K562 (cell line): ENCODE data around the gene LMNTD2. TPM values are rescaled to one million over a fixed set of nuclear protein-coding genes. Genes with fewer than 3 reads are reported as not detected.
A peak's percentile ranks its signal among the peaks of the same experiment; 100 is the strongest.

Source experiments
- ATAC-seq: fragments of 200-7000 bp; cut with Tn5 transposase; 3 replicates; pipeline ENCODE4 v1.9.1; 2020; ENCODE audit warnings: moderate library complexity
- BruUV-seq: library from RNA; stranded (reverse); fragments of 400-500 nt; replicated peaks from 2 replicates; lab custom pipeline; 2021; lab: Mats Ljungman, UMichigan
- CTCF ChIA-PET: fragments of 300-600 bp; formaldehyde crosslinking; extraction: SDS; loops from one replicate; lab custom pipeline; 2021; ENCODE audit warnings: low intra/inter-chr PET ratio; lab: Yijun Ruan, JAX
- POLR2A ChIA-PET: fragments of 300-600, 350-650 bp; sonication (Branson Sonifier 250); formaldehyde crosslinking; extraction: SDS; loops from one replicate; lab custom pipeline; 2021; ENCODE audit warnings: antibody characterized with exemption, inconsistent platforms; lab: Yijun Ruan, JAX
- DNase-seq, 4 experiments: peaks; one replicate each; pipeline versions ENCODE4 v3.0.0 to v3.0.0-alpha.2; 2011 to 2018; ENCODE audit warnings: low spot score in 3 of 4, mixed read lengths in 3 of 4; ENCODE audit errors: extremely low read depth in 1 of 4
- FAIRE-seq: peaks from 2 replicates; lab custom pipeline; 2011; peaks lifted over from hg19 to GRCh38; lab: Jason Lieb, UNC
- H2AFZ ChIP-seq: 2 replicates; pipeline ENCODE4 v1.6.0; 2011; ENCODE audit warnings: low read depth, low read length, control low read depth, inconsistent platforms
- H3K27ac ChIP-seq: fragments of 200-600 bp; 3 replicates; pipeline ENCODE4 v1.8.0; 2011; ENCODE audit warnings: low read depth, mild to moderate bottlenecking, control low read depth, inconsistent platforms, low read length, moderate library complexity, mixed read lengths; ENCODE audit errors: extremely low read depth
- H3K27me3 ChIP-seq, 2 experiments: fragments of 300-600 bp in 1 of 2; 2 replicates in 1 of 2; 3 replicates in 1 of 2; pipeline versions ENCODE4 v1.6.0 to v1.8.0; 2011; ENCODE audit warnings: inconsistent platforms in 2 of 2, low read length in 2 of 2, mild to moderate bottlenecking in 1 of 2, mixed read lengths in 1 of 2, moderate library complexity in 1 of 2; ENCODE audit not compliant: control insufficient read depth in 2 of 2, insufficient read depth in 2 of 2
- H3K36me3 ChIP-seq: fragments of 300-600 bp; 3 replicates; pipeline ENCODE4 v1.8.0; 2011; ENCODE audit warnings: mild to moderate bottlenecking, low read length, inconsistent platforms; ENCODE audit not compliant: control insufficient read depth, insufficient read depth
- H3K4me1 ChIP-seq, 2 experiments: fragments of 200-600 bp in 1 of 2; replicated peaks in 1 of 2; 2 replicates in 1 of 2; 3 replicates in 1 of 2; pipeline versions ENCODE4 v1.5.1 to v1.8.0; 2011; ENCODE audit warnings: inconsistent platforms in 2 of 2, low read length in 2 of 2, mild to moderate bottlenecking in 1 of 2, mixed read lengths in 1 of 2, moderate library complexity in 1 of 2; ENCODE audit not compliant: control insufficient read depth in 2 of 2, insufficient read depth in 2 of 2
- H3K4me2 ChIP-seq: 2 replicates; pipeline ENCODE4 v1.6.1; 2011; ENCODE audit warnings: low read length, control low read depth, inconsistent platforms, mixed read lengths; ENCODE audit not compliant: insufficient read depth
- H3K4me3 ChIP-seq: fragments of 200-600 bp; sonication (generic), shearing (Covaris generic); 2 replicates; pipeline ENCODE4 v1.5.1; 2016; ENCODE audit warnings: control low read depth, inconsistent platforms
- H3K79me2 ChIP-seq: fragments of 200-600 bp; 3 replicates; pipeline ENCODE4 v1.8.0; 2011; ENCODE audit warnings: low read length, inconsistent platforms; ENCODE audit not compliant: control insufficient read depth, insufficient read depth
- H3K9ac ChIP-seq, 2 experiments: 2 replicates each; pipeline versions ENCODE4 v1.6.0 to v1.6.1; 2011; ENCODE audit warnings: low read depth in 2 of 2, low read length in 2 of 2, control low read depth in 1 of 2, inconsistent platforms in 1 of 2, mild to moderate bottlenecking in 1 of 2, mixed read lengths in 1 of 2; ENCODE audit not compliant: insufficient read depth in 1 of 2
- H3K9me1 ChIP-seq: one replicate; pipeline ENCODE4 v1.6.0; 2011; ENCODE audit warnings: inconsistent platforms, mild to moderate bottlenecking, low read length, moderate library complexity; ENCODE audit not compliant: control insufficient read depth, insufficient read depth
- H3K9me3 ChIP-seq: replicated peaks from 2 replicates; pipeline ENCODE4 v1.5.1; 2011; ENCODE audit warnings: low read depth, low read length, inconsistent platforms; ENCODE audit not compliant: control insufficient read depth, insufficient read depth
- H4K20me1 ChIP-seq: replicated peaks from 2 replicates; pipeline ENCODE4 v1.6.1; 2011; ENCODE audit warnings: low read length, inconsistent platforms, mixed read lengths; ENCODE audit not compliant: control insufficient read depth, insufficient read depth
- ATF7 ChIP-seq: fragments of 450-650 bp; IDR thresholded peaks from 2 replicates; pipeline ENCODE4 v1.7.1; 2014; ENCODE audit warnings: mild to moderate bottlenecking, moderate library complexity
- BDP1 ChIP-seq: IDR thresholded peaks from 3 replicates; pipeline ENCODE4 v1.6.1; 2011; ENCODE audit not compliant: insufficient read length, insufficient read depth
- BRF1 ChIP-seq: IDR thresholded peaks from 3 replicates; pipeline ENCODE4 v1.6.1; 2011; ENCODE audit warnings: borderline replicate concordance, mild to moderate bottlenecking; ENCODE audit not compliant: insufficient read length; ENCODE audit errors: extremely low read depth
- C11orf30 ChIP-seq: fragments of 450-650 bp; IDR thresholded peaks from 2 replicates; pipeline ENCODE4 v1.6.1; 2016; ENCODE audit warnings: low read depth, mild to moderate bottlenecking
- CHCHD3 ChIP-seq: fragments of 250-450 bp; sonication (Bioruptor Pico); IDR thresholded peaks from 2 replicates; pipeline ENCODE4 v2.1.2; 2022; ENCODE audit warnings: mild to moderate bottlenecking
- ELF4 ChIP-seq: fragments of 450-650 bp; formaldehyde crosslinking; IDR thresholded peaks from 2 replicates; pipeline ENCODE4 v1.4.0; 2022; ENCODE audit warnings: missing genetic modification characterization
- EP400 ChIP-seq: fragments of 450-650 bp; IDR thresholded peaks from 2 replicates; pipeline ENCODE4 v1.6.1; 2017; ENCODE audit warnings: antibody characterized with exemption, mild to moderate bottlenecking, moderate library complexity
- HNRNPLL ChIP-seq: fragments of 200-400 bp; formaldehyde crosslinking; IDR thresholded peaks from 2 replicates; pipeline ENCODE4 v1.6.1; 2017; ENCODE audit warnings: low read length, low read depth, mild to moderate bottlenecking; ENCODE audit not compliant: poor library complexity, severe bottlenecking
- ILK ChIP-seq: fragments of 450-650 bp; IDR thresholded peaks from 2 replicates; pipeline ENCODE4 v1.6.1; 2016; ENCODE audit warnings: missing genetic modification characterization, low read depth, mild to moderate bottlenecking, missing compliant biosample characterization, moderate library complexity, borderline replicate concordance
- KDM1A ChIP-seq, 2 experiments: fragments of 450-650 bp; IDR thresholded peaks; 2 replicates each; pipeline ENCODE4 v1.6.1; 2016; ENCODE audit warnings: mild to moderate bottlenecking in 2 of 2
- MAFF ChIP-seq: IDR thresholded peaks from 2 replicates; pipeline ENCODE4 v1.6.1; 2012; ENCODE audit warnings: low read length, improper control_type of control experiment
- MEF2D ChIP-seq: conservative IDR thresholded peaks from 2 replicates; pipeline ENCODE4 v1.6.1; 2016; ENCODE audit warnings: low read depth, missing genetic modification characterization, missing compliant biosample characterization
- MEIS2 ChIP-seq: fragments of 450-650 bp; IDR thresholded peaks from 2 replicates; pipeline ENCODE4 v1.6.1; 2014; ENCODE audit warnings: mild to moderate bottlenecking; ENCODE audit not compliant: partially characterized antibody
- MXI1 ChIP-seq: IDR thresholded peaks from 2 replicates; pipeline ENCODE4 v1.6.1; 2011; ENCODE audit warnings: low read depth, mild to moderate bottlenecking, improper control_type of control experiment, low read length
- NR2F6 ChIP-seq: fragments of 450-650 bp; formaldehyde crosslinking; IDR thresholded peaks from 2 replicates; pipeline ENCODE4 v1.4.0; 2020; ENCODE audit warnings: mild to moderate bottlenecking
- POLR2B ChIP-seq: fragments of 450-650 bp; IDR thresholded peaks from 2 replicates; pipeline ENCODE4 v1.6.1; 2018; ENCODE audit warnings: low read depth; ENCODE audit not compliant: partially characterized antibody
- SMAD2 ChIP-seq: fragments of 150-350 bp; IDR thresholded peaks from 2 replicates; pipeline ENCODE4 v1.6.1; 2014; ENCODE audit warnings: low read depth, mild to moderate bottlenecking, low read length
- SMARCE1 ChIP-seq: fragments of 450-650 bp; IDR thresholded peaks from 2 replicates; pipeline ENCODE4 v1.7.1; 2016; ENCODE audit warnings: mild to moderate bottlenecking
- TFAM ChIP-seq: fragments of 250-450 bp; sonication (Bioruptor Pico); conservative IDR thresholded peaks from 2 replicates; pipeline ENCODE4 v1.5.0; 2021; ENCODE audit warnings: mild to moderate bottlenecking, moderate library complexity
- ZNF134 ChIP-seq: fragments of 250-450 bp; sonication (Bioruptor Pico); conservative IDR thresholded peaks from 2 replicates; pipeline ENCODE4 v1.4.0; 2020
- ZNF146 ChIP-seq: IDR thresholded peaks from one replicate; pipeline ENCODE4 v1.6.1; 2018; ENCODE audit warnings: missing compliant biosample characterization; ENCODE audit not compliant: unreplicated experiment
- ZNF695 ChIP-seq: fragments of 450-650 bp; formaldehyde crosslinking; IDR thresholded peaks from 2 replicates; pipeline ENCODE4 v1.4.0; 2020; ENCODE audit warnings: mild to moderate bottlenecking, moderate library complexity
- WGBS: fragments of 100-300 bp; shearing (Covaris generic); methylation state at CpG from one replicate; pipeline ENCODE4 v1.1.6; 2016; ENCODE audit warnings: low coverage, mixed read lengths; ENCODE audit not compliant: insufficient coverage; ENCODE audit errors: missing lambda C conversion rate; 5-methylcytosine and 5-hydroxymethylcytosine counted together
- in situ Hi-C: fragments of 300-500 bp; cut with MboI; formaldehyde crosslinking; loops from 4 replicates; pipeline ENCODE4 v1.15.0; 2018; ENCODE audit warnings: inconsistent platforms, mixed read lengths
- intact Hi-C: fragments of 100-400 bp; cut with micrococcal nuclease; formaldehyde crosslinking; loops from 2 replicates; pipeline ENCODE4 v1.14.2; 2022
- polyA plus RNA-seq, 8 experiments: library from polyadenylated mRNA; depleted of rRNA in 4 of 8; stranded (reverse) in 5 of 8; unstranded in 3 of 8; fragments of >200 nt; fragmentation: Nextera tagmentation in 2 of 8; fragmentation: Illumina TruSeq in 1 of 8; extraction: Ambion mirVana in 2 of 8; extraction: Trizol in 1 of 8; gene quantifications; 2 replicates each; pipeline versions ENCODE4 v1.2.1 to v1.2.3, GENCODE V29; 2011 to 2014; ENCODE audit warnings: inconsistent platforms in 1 of 8, missing spikeins in 1 of 8
- total RNA-seq, 7 experiments: library from RNA; depleted of rRNA in 6 of 7; stranded (reverse); fragments of >200 nt in 6 of 7; fragmentation: Illumina TruSeq in 2 of 7; extraction: Trizol in 2 of 7; gene quantifications; 2 replicates each; pipeline versions ENCODE4 v1.2.1 to v1.2.3, GENCODE V29; 2011 to 2021; ENCODE audit warnings: low replicate concordance in 1 of 7
- TF ChIP-seq, protein P1 (sequence below): fragments of 250-450 bp; sonication (Bioruptor Pico); IDR thresholded peaks from 2 replicates; pipeline ENCODE4 v1.4.0; 2020; ENCODE audit warnings: borderline replicate concordance
- TF ChIP-seq, protein P2 (sequence below): sonication (generic); formaldehyde crosslinking; IDR thresholded peaks from 2 replicates; pipeline ENCODE4 v1.8.0; 2022; ENCODE audit warnings: missing genetic modification reagents, mild to moderate bottlenecking, borderline replicate concordance

Gene LMNTD2
- total and polyA plus RNA-seq, 9 of the 15 experiments (the other 6 are each of a cell fraction or from before 2014, with no cell fraction given), result 0.48 to 4.2 (median 1.5) TPM; not detected in 3

DNA sequence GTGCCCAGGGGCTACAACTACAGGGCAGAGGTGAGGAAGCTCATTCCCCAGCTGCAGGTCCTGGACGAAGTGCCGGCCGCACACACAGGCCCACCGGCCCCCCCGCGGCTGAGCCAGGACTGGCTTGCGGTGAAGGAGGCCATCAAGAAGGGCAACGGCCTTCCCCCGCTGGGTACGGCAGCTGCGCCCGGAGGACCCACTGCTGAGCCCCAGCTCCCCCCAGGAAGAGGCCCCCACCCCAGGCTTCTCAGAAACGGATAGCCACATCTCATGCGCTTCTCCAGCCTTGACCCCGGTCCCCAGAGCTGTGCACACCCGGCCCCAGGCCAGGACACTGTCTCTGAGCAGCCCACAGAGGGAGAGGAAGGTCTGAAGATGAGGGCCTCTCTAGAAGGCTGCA is 9.4 kb downstream of the LMNTD2 start (continued):
- TF ChIP-seq NR2F6 (CRISPR knock-in tag) (no peak), TFAM (CRISPR knock-in tag) (no peak), ZNF695 (CRISPR knock-in tag) (no peak), ZNF134 (CRISPR knock-in tag) (no peak), KDM1A (IDR thresholded peaks at IDR 0.05) (no peak), BDP1 (no peak), ATF7 (no peak), SMAD2 (no peak), C11orf30 (no peak), POLR2B (no peak), MXI1 (no peak)
- TF ChIP-seq, protein P1, sequence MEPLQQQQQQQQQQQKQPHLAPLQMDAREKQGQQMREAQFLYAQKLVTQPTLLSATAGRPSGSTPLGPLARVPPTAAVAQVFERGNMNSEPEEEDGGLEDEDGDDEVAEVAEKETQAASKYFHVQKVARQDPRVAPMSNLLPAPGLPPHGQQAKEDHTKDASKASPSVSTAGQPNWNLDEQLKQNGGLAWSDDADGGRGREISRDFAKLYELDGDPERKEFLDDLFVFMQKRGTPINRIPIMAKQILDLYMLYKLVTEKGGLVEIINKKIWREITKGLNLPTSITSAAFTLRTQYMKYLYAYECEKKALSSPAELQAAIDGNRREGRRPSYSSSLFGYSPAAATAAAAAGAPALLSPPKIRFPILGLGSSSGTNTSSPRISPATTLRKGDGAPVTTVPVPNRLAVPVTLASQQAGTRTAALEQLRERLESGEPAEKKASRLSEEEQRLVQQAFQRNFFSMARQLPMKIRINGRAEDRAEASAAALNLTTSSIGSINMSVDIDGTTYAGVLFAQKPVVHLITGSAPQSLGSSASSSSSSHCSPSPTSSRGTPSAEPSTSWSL (CRISPR knock-in tag), result no peak
- TF ChIP-seq, all 486 proteins: peak for 0

DNA sequence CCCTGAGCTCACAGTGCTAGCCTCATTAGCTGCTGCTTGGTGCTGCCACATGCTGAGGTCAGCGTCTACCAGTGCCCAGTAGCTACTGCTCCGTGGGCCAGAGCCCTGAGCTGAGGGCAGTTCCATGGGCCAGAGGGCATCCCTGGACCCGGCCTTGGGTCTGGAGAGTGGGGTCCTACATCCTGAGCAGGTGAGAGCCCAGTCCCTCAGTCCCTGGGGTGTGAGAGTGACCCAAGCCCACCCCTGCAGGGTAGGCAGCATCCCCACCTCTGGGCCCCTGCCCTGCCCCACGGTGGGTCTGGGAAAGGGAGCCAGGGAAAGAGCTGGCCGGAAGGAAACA is 9.8 kb downstream of the LMNTD2 start:
- Histone ChIP-seq H3K4me3 (no peak overlapping the region), H3K9me1 (no peaks in the 10 kb centered on the region), H3K79me2 (no peaks in the 10 kb centered on the region), H4K20me1 (no peaks in the 10 kb centered on the region), H3K36me3 (no peaks in the 10 kb centered on the region), H3K4me2 (no peak overlapping the region), H3K9ac (peak overlapping the region in 1 of 2 experiments; percentile 76; a peak in 2 of 4 replicates), H2AFZ (no peak overlapping the region), H3K27ac (no peak overlapping the region), H3K27me3 (no peaks in the 10 kb centered on the region), H3K9me3 (no peaks in the 10 kb centered on the region), H3K4me1 (peaks cover 13 to 69% of the 10 kb centered on the region in 2 experiments; a peak in 4 of 5 replicates)
- in situ Hi-C loops, result no loop called here
- 68% methylated on average over 4 of the region's 5 CpGs for WGBS
- ATAC-seq (no peak), FAIRE-seq (no peak), DNase-seq (no peak)
- ChIA-PET POLR2A (interaction anchor here (0.7 to 2.1 kb wide), 5 partner anchors 9 to 592 kb away, joined by 3 to 8 read pairs (median 5); partner anchors contain the start of genes LMNTD2 and RASSF7), CTCF (no interaction called here)
- no TSS peak for BruUV-seq
- intact Hi-C loops, result loop anchor here (5.0 to 10.0 kb wide), 3 partner anchors 64 to 177 kb away; partner anchors contain the start of genes DEAF1, IRF7 and TMEM80
- no peak for TF ChIP-seq MEF2D (tag)
- no peak for TF ChIP-seq EP400
- TF ChIP-seq SMARCE1, result no peak
- no peak for TF ChIP-seq ELF4 (CRISPR knock-in tag)
- no peak for TF ChIP-seq ZNF146 (CRISPR knock-in tag)
- TF ChIP-seq MAFF, result no peak
- TF ChIP-seq HNRNPLL, result no peak
- TF ChIP-seq, protein P2, sequence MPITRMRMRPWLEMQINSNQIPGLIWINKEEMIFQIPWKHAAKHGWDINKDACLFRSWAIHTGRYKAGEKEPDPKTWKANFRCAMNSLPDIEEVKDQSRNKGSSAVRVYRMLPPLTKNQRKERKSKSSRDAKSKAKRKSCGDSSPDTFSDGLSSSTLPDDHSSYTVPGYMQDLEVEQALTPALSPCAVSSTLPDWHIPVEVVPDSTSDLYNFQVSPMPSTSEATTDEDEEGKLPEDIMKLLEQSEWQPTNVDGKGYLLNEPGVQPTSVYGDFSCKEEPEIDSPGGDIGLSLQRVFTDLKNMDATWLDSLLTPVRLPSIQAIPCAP (CRISPR knock-in tag), result no peak
- TF ChIP-seq BRF1, result no peak
- no peak for TF ChIP-seq CHCHD3 (CRISPR knock-in tag)
- TF ChIP-seq MEIS2, result no peak
- TF ChIP-seq ATF7, result no peak
- no peak for TF ChIP-seq ILK (tag)
